Endothelial cell (in vitro differentiated cells): ENCODE measurements around the gene NRCAM. TPM values are rescaled to one million over a fixed set of nuclear protein-coding genes. Genes with fewer than 3 reads are reported as not detected.
A peak's percentile ranks its signal among the peaks of the same experiment; 100 is the strongest.

Source experiments
- DNase-seq: peaks from one replicate; pipeline ENCODE4 v3.0.0; 2021; ENCODE audit warnings: low spot score
- H3K27ac Mint-ChIP-seq: one replicate; pipeline ENCODE4 v1.8.0; 2021; ENCODE audit warnings: mixed read lengths, inconsistent platforms; ENCODE audit not compliant: unreplicated experiment
- H3K27me3 Mint-ChIP-seq: one replicate; pipeline ENCODE4 v1.8.0; 2021; ENCODE audit warnings: mild to moderate bottlenecking, moderate library complexity, mixed read lengths, inconsistent platforms; ENCODE audit not compliant: unreplicated experiment
- H3K36me3 Mint-ChIP-seq: one replicate; pipeline ENCODE4 v1.8.0; 2021; ENCODE audit warnings: mild to moderate bottlenecking, low read depth, mixed read lengths, inconsistent platforms; ENCODE audit not compliant: unreplicated experiment
- H3K4me1 Mint-ChIP-seq: one replicate; pipeline ENCODE4 v1.8.0; 2021; ENCODE audit warnings: mild to moderate bottlenecking, mixed read lengths, inconsistent platforms; ENCODE audit not compliant: unreplicated experiment
- H3K4me3 Mint-ChIP-seq: one replicate; pipeline ENCODE4 v1.8.0; 2021; ENCODE audit warnings: mild to moderate bottlenecking, mixed read lengths, inconsistent platforms; ENCODE audit not compliant: unreplicated experiment
- H3K9me3 Mint-ChIP-seq: one replicate; pipeline ENCODE4 v1.8.0; 2021; ENCODE audit warnings: mixed read lengths, inconsistent platforms; ENCODE audit not compliant: unreplicated experiment
- total RNA-seq: library from RNA; stranded (reverse); fragmentation: NEBNext Ultra II Directional; extraction: Animal tissue kit (Norgen Biotek cat#: 25700); gene quantifications from one replicate; pipeline ENCODE4 v1.2.1, GENCODE V29; 2021; ENCODE audit not compliant: unreplicated experiment
- TF ChIP-seq, protein P1 (sequence below): fragments of 200-600 bp; sonication (generic); IDR thresholded peaks from one replicate; pipeline ENCODE4 v1.5.0; 2021; ENCODE audit warnings: antibody characterized with exemption; ENCODE audit not compliant: unreplicated experiment

The NRCAM gene
- total RNA-seq, 1 donor from 2014 or later = 2.2 TPM

- Mint-ChIP-seq H3K27ac (no peak overlapping the region), H3K9me3 (no peaks in the 10 kb centered on the region), H3K27me3 (peaks cover 2% of the 10 kb centered on the region), H3K4me1 (no peaks in the 10 kb centered on the region), H3K4me3 (no peak overlapping the region), H3K36me3 (no peaks in the 10 kb centered on the region)
- DNase-seq = no peak
- TF ChIP-seq, protein P1, sequence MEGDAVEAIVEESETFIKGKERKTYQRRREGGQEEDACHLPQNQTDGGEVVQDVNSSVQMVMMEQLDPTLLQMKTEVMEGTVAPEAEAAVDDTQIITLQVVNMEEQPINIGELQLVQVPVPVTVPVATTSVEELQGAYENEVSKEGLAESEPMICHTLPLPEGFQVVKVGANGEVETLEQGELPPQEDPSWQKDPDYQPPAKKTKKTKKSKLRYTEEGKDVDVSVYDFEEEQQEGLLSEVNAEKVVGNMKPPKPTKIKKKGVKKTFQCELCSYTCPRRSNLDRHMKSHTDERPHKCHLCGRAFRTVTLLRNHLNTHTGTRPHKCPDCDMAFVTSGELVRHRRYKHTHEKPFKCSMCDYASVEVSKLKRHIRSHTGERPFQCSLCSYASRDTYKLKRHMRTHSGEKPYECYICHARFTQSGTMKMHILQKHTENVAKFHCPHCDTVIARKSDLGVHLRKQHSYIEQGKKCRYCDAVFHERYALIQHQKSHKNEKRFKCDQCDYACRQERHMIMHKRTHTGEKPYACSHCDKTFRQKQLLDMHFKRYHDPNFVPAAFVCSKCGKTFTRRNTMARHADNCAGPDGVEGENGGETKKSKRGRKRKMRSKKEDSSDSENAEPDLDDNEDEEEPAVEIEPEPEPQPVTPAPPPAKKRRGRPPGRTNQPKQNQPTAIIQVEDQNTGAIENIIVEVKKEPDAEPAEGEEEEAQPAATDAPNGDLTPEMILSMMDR = no peak
Measured at GRCh38 chr7:108166687-108167086, 289.5 kb downstream of the NRCAM start.

- Mint-ChIP-seq H3K27me3 (peaks cover 2% of the 10 kb centered on the region), H3K4me3 (no peak overlapping the region), H3K27ac (no peak overlapping the region), H3K9me3 (no peaks in the 10 kb centered on the region), H3K36me3 (no peaks in the 10 kb centered on the region), H3K4me1 (no peaks in the 10 kb centered on the region)
- TF ChIP-seq, protein P1 = no peak
- no peak for DNase-seq
Measured at GRCh38 chr7:108165723-108166122, 290.5 kb downstream of the NRCAM start.

GRCh38 chr7:108164946-108165345 is 291.3 kb downstream of the NRCAM start:
- H3K27me3 Mint-ChIP-seq = peaks cover 2% of the 10 kb centered on the region
- no peak for DNase-seq
- no peaks in the 10 kb centered on the region for H3K9me3 Mint-ChIP-seq
- TF ChIP-seq, protein P1 = peak; percentile 44
- H3K36me3 Mint-ChIP-seq = no peaks in the 10 kb centered on the region
- H3K27ac Mint-ChIP-seq = no peak overlapping the region
- no peak overlapping the region for H3K4me3 Mint-ChIP-seq
- H3K4me1 Mint-ChIP-seq = no peaks in the 10 kb centered on the region

DNA sequence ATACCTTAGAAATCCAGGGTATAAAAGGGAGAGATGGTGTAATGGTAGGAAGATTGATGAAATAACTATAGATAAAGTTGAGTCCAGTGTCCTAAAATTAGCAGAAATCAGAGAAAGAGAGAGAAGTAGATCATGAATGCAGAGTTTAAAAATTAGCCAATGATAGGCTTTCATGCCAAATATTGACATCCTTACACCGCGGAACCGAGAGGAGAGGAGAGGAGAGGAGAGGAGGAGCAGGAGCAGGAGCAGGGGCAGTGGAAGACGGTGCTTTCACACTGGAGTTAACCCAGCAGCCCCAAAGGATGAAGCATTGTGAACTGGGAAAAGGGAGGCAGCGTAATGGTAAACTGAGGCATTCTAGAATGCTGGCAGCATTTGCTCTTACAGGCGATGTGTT is 291.9 kb downstream of the NRCAM start:
- no peaks in the 10 kb centered on the region for H3K36me3 Mint-ChIP-seq
- TF ChIP-seq, protein P1 = no peak
- peaks cover 2% of the 10 kb centered on the region for H3K27me3 Mint-ChIP-seq
- H3K27ac Mint-ChIP-seq = no peak overlapping the region
- no peak overlapping the region for H3K4me3 Mint-ChIP-seq
- no peak for DNase-seq
- no peaks in the 10 kb centered on the region for H3K4me1 Mint-ChIP-seq
- no peaks in the 10 kb centered on the region for H3K9me3 Mint-ChIP-seq

DNA sequence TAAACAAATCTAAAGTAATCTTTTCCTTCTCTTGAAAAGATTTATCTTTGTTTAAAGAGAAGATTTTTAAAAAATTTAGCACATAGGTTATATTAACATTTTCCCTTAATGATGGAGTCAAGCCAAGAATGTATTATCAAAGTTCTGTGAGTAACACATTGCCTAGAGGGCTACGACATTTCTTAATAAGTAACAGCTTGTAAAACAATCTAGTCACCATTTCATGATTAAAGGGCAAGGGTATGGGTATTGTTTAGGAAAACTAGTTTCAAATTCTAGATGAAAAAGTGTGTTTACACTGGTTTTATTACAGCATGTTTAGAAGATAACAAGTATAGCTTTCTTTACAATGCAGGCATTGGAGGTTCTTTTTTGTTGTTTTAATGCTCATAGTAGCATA is 297.5 kb downstream of the NRCAM start:
- Mint-ChIP-seq H3K27me3 (peaks cover 4% of the 10 kb centered on the region), H3K27ac (no peak overlapping the region), H3K4me1 (no peaks in the 10 kb centered on the region), H3K4me3 (no peak overlapping the region), H3K9me3 (no peaks in the 10 kb centered on the region), H3K36me3 (no peaks in the 10 kb centered on the region)
- TF ChIP-seq, protein P1 = no peak
- no peak for DNase-seq
